ENCODE measurements around the gene DENND1A. TPM values are rescaled to one million over a fixed set of nuclear protein-coding genes. Genes with fewer than 3 reads are reported as not detected.

DENND1A gene
- total RNA-seq, 2 donors from 2014 or later: 12.6 to 22.7 TPM

Other genes starting within 250 kb of the DENND1A start
- not detected for gene LHX2, start 81.6 kb upstream of the DENND1A start, total RNA-seq

Measured in activated naive CD4-positive, alpha-beta T cell treated with anti-CD3 and anti-CD28 coated beads, Interleukin-2, amount 50 U/mL, for 72 hours (primary cell).